ENCODE data around the gene PPIF. TPM values are rescaled to one million over a fixed set of nuclear protein-coding genes. Genes with fewer than 3 reads are reported as not detected.

Gene PPIF
- total and polyA plus RNA-seq, 10 donors: 29.2 to 99.3 (median 67.5) TPM

- peak overlapping the region in 6 of 8 donors; percentile 4 to 73 (median 66) for H3K27ac ChIP-seq
- intact Hi-C loops (cut with DNase I; ENCODE audit: low total_unique reads): no loop called here
- peak; percentile 67 for DNase-seq
- TF ChIP-seq POLR2AphosphoS5 (IDR thresholded peaks at IDR 0.05) (peak; percentile 33 to 59 (median 44)), CTCF (IDR thresholded peaks at IDR 0.05 in 8 of 11, conservative IDR thresholded peaks at IDR 0.05 in 3 of 11) (no peak)
- no peak overlapping the region for H3K4me3 ChIP-seq
- H3K9me3 ChIP-seq: no peaks in the 10 kb centered on the region
- no peaks in the 10 kb centered on the region for H3K27me3 ChIP-seq (replicated peaks in 1 of 7)
- H3K36me3 ChIP-seq: peaks cover 0 to 37% (median 3%) of the 10 kb centered on the region in 6 donors
- H3K4me1 ChIP-seq: peaks cover 0 to 25% (median 12%) of the 10 kb centered on the region in 6 donors
- 58 to 80% (median 74%) methylated on average over 9 to 11 of the region's 11 CpGs for WGBS, 5 donors
Measured at GRCh38 chr10:79381804-79382221, 34.5 kb downstream of the PPIF start.

- peak; percentile 54 for DNase-seq
Measured at GRCh38 chr10:79382491-79382941, 35.2 kb downstream of the PPIF start.

GRCh38 chr10:79383974-79384606, 36.8 kb downstream of the PPIF start:
- 90 to 98% (median 95%) methylated on average over 5 to 12 of the region's 12 CpGs for WGBS, 5 donors
- Histone ChIP-seq H3K27ac (no peak overlapping the region), H3K9me3 (no peaks in the 10 kb centered on the region), H3K27me3 (replicated peaks in 1 of 7) (no peaks in the 10 kb centered on the region), H3K4me1 (peaks cover 0 to 32% (median 15%) of the 10 kb centered on the region in 6 donors), H3K36me3 (peaks cover 0 to 47% (median 3%) of the 10 kb centered on the region in 6 donors), H3K4me3 (no peak overlapping the region)
- no peak for TF ChIP-seq CTCF (IDR thresholded peaks at IDR 0.05 in 8 of 11, conservative IDR thresholded peaks at IDR 0.05 in 3 of 11)
- peak in 1 of 3 donors; percentile 15 for TF ChIP-seq POLR2AphosphoS5 (IDR thresholded peaks at IDR 0.05)
- no peak for TF ChIP-seq POLR2A (IDR thresholded peaks at IDR 0.05)
- intact Hi-C loops (cut with DNase I; ENCODE audit: low total_unique reads): no loop called here
- peak; percentile 65 for DNase-seq

More at GRCh38 chr10:79382491-79382941, 35.2 kb downstream of the PPIF start:
- H3K9me3 ChIP-seq: no peaks in the 10 kb centered on the region
- H3K4me3 ChIP-seq: no peak overlapping the region
- H3K36me3 ChIP-seq: peaks cover 0 to 44% (median 3%) of the 10 kb centered on the region in 6 donors
- intact Hi-C loops (cut with DNase I; ENCODE audit: low total_unique reads): no loop called here
- 75 to 85% (median 79%) methylated on average over 18 of the region's 18 CpGs for WGBS, 5 donors
- peak overlapping the region in 5 of 8 donors; percentile 4 to 73 (median 66) for H3K27ac ChIP-seq
- H3K4me1 ChIP-seq: peaks cover 0 to 25% (median 12%) of the 10 kb centered on the region in 6 donors
- no peaks in the 10 kb centered on the region for H3K27me3 ChIP-seq (replicated peaks in 1 of 7)
- TF ChIP-seq POLR2AphosphoS5 (IDR thresholded peaks at IDR 0.05) (no peak), POLR2A (IDR thresholded peaks at IDR 0.05) (no peak), CTCF (IDR thresholded peaks at IDR 0.05 in 8 of 11, conservative IDR thresholded peaks at IDR 0.05 in 3 of 11) (no peak)

GRCh38 chr10:79384773-79385391, 37.6 kb downstream of the PPIF start:
- TF ChIP-seq POLR2AphosphoS5 (IDR thresholded peaks at IDR 0.05): peak in 1 of 3 donors; percentile 4
- no peak for TF ChIP-seq POLR2A (IDR thresholded peaks at IDR 0.05)
- no peak overlapping the region for H3K4me3 ChIP-seq
- H3K27me3 ChIP-seq (replicated peaks in 1 of 7): no peaks in the 10 kb centered on the region
- peak; percentile 34 for DNase-seq
- H3K27ac ChIP-seq: no peak overlapping the region
- intact Hi-C loops (cut with DNase I; ENCODE audit: low total_unique reads): no loop called here
- H3K9me3 ChIP-seq: no peaks in the 10 kb centered on the region
- peaks cover 0 to 32% (median 11%) of the 10 kb centered on the region in 6 donors for H3K4me1 ChIP-seq
- 91 to 93% (median 92%) methylated on average over 14 of the region's 14 CpGs for WGBS, 5 donors
- peaks cover 0 to 47% (median 3%) of the 10 kb centered on the region in 6 donors for H3K36me3 ChIP-seq
